Left hindlimb (tissue), 1 donor: ENCODE results near the gene GANC.
"Not testable (repeated sequence)": the region's sequence is repeated elsewhere in the genome, so short reads cannot be mapped to it uniquely, and the experiment has no call there.

Experiments
- DNase-seq: peaks from one replicate; pipeline ENCODE4 v3.0.0-alpha.2; 2018

Gene GANC

DNA sequence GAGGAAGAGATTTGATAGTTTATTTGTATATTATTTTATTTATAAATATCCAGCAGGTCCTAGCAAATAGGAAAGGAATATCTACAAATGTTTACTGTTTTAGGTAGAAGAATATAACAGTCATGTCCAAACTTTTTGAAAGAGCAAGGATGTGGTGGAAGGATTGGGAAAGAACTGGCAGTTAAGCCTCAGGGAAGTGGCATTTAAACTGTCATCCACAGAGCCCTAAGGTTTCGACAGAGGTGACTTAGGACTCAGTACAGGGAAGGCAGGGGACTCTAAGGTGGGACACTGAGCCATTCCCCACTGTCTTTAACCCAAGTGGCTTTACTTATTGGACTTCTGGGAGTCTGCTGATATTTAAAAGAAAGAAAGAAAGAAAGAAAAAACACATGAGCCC lies 12.0 kb downstream of the GANC start:
- no peak for DNase-seq

DNA sequence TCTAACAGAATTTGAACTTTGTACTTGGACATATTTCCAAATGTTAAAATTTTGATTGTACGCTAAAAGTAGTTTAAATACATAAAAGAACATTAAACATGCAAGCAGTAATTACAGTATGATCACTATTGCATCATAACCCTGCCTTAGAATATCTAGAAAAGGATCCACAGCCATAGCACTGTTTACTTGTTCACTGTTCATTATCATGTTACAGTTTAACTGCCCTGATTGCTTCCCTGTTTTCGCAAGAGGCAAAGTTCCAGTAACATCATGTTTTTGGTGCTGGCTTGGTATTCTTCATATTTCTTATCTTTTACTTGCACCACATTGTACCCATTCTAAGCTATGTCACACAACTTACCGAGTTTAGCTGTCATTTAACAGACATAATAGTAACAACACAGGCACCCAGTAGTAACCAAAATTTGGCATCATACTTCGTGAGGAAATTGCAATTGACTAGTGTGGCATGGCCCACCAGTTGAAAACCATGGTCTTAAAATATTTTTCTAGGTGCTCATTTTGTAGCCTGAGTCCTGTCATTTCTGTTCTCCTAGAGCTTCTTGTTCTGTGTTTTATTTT lies 13.5 kb downstream of the GANC start:
- DNase-seq: no peak

DNA sequence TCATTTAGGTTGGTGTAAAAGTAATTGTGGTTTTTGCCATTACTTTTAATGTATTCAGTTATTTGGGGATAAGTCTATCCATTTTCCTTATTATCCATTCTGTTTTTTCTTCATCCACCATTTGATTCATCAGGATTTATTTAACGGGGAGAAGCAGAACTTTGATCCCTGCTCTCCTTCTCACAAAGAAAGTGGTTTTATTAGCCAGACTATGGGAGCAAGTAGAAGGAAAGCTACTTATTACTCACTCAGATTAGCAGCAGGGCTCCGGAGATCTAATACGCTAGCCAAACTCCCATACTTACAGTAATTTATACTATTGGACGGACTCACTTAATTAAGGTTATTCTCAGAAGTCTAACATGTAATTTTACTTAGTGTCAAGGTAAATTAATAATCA lies 14.9 kb downstream of the GANC start:
- no peak for DNase-seq

DNA sequence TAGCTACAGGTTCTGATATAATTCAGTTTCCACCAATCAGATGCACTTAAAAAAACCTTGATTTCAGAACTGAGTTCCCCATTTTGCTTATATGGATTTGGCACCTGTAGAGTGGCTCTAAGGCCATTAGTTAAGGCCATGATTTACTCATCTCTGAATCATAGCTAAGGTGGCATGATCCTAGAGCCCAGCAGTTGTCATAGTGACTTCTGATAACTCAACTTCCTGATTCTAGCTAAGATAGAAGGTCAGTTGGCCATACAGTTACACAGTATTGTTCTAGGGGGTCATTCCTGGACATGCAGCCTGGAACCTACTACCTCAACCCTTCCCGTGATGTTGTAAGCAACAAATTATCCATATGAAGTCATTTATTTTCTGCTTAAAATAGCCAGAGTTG lies 16.2 kb downstream of the GANC start:
- no peak for DNase-seq

DNA sequence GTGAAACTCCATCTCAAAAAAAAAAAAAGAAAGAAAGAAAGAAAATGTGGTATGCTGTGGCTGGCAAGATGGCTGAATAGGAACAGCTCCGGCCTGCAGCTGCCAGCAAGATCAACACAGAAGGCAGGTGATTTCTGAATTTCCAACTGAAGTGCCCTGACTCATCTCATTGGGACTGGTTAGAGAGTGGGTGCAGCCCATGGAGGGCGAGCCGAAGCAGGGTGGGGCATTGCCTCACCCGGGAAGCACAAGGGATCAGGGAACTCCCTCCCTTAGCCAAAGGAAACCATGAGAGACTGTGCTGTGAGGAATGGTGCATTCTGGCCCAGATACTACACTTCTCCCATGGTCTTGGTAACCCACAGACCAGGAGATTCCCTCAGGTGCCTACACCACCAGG lies 28.0 kb downstream of the GANC start:
- not testable (repeated sequence) for DNase-seq

DNA sequence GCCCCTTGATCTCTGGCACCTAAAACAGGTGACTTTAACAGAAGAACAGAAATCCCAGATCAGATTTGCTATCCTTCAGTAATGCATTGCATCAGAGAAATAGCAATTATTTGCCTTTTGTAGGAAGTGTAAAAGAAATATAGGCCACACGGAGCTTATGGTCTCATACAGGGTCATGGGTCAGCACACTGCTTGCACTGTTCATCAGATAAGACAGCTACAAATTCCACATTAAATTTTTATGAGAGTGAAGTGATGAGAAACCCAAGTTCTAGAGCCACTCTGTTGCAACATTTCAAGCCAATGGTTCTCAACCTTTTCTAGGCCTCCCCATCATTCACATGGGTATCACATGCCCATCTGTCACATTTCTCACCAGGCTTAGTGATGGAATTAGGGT lies 33.7 kb downstream of the GANC start:
- DNase-seq: no peak

DNA sequence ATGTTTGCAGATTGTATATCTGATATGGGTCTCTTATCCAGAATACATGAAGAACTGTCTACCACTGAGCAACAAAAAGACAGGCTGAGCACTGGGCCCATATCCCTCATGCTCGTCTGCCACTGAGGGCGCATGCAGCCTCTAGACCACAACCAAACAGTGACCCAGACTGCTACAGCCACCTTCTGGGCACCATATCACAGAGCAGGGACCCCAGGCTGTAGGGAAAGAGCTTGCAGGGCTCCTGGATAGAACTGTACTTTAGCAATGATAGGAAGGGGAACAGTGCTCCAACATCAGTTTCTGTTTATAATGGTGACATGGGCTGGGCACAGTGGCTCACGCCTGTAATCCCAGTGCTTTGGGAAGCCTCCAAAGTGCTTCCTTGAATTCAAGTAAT lies 40.5 kb downstream of the GANC start:
- no peak for DNase-seq

DNA sequence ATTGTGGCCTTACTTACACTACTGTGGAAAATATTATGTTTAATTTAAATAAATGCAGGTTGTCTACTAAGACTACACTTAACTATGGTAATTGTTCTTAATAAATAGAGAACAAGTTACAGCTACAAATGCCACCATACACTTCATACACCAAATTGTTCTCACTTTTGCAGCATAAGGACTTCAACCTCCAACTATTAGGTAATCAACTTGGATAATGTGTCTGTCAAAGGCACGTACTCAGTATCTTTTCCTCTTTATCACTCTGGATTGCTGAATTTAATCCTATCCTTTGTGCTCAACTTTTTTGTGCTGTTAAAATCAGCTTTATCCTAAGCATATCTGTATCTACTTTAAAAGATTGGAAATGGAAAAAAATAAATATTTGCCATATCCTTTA lies 41.8 kb downstream of the GANC start:
- DNase-seq: no peak

DNA sequence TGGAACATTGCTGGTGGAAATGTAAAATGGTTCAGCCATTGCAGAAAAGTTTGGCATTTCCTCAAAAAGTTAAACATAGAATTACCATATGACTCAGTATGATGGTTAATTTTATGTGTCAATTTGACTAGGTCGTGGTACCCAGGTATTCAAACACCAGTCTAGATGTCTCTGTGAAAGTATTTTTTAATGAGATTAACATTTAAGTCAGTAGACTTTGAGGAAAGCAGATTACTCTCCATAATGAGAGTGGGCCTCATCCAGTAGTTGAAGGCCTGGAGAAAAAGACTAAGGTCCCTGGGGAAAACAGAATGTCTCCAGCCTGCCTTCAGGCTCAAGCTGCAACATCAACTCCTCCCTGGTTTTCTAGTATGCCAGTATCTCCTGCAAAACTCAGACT lies 42.5 kb downstream of the GANC start:
- DNase-seq: no peak

DNA sequence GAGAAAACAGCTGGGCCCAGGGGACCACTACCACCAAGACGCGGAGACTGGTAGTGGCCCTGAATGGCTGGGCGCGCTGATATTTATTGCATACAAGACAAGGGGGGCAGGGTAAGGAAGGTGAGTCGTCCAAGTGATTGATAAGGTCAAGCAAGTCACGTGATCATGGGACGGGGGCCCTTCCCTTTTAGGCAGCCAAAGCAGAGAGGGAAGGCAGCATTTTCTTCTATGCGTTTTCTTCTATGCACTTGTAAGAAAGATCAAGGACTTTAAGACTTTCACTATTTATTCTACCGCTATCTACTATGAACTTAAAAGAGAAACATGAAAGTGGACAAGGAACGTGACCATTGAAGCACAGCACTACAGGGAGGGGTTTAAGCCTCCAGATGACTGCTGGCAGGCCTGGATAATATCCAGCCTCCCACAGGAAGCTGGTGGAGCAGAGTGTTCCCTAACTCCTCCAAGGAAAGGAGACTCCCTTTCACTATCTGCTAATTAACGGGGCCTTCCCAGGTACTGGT lies 43.3 kb downstream of the GANC start:
- not testable (repeated sequence) for DNase-seq

DNA sequence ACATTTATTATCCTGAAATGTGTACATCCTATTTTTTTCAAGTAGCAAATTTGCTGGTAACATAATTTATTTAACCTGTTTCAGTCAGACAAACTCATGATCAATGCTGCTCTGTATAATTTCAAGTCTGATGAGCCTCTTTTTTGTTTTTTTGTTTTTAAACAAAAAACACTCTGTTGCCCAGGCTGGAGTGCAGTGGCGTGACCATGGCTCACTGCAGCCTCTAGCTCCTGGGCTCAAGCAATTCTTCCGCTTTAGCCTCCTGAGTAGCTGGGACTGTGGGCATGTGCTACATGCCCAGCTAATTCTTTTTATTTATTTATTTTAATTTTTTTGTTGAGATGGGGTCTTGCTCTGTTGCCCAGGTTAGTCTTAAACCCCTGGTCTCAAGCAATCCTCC lies 46.2 kb downstream of the GANC start:
- DNase-seq: no peak

DNA sequence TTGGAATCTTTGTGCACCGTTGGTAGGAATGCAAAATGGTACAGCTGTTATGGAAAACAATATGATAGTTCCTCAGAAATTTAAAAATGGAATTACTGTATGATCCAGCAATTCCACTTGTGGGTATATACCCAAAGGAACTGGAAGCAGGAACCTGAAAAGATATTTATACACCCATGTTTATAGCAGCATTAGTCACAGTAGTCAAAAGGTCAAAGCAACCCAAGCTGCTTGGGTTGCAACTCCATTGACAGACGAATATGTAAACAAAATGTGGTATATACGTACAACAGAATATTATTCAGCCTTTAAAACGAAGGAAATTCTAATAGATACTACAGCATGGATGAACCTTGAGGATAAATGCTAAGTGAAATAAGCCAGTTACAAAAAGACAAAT lies 51.3 kb downstream of the GANC start:
- no peak for DNase-seq

DNA sequence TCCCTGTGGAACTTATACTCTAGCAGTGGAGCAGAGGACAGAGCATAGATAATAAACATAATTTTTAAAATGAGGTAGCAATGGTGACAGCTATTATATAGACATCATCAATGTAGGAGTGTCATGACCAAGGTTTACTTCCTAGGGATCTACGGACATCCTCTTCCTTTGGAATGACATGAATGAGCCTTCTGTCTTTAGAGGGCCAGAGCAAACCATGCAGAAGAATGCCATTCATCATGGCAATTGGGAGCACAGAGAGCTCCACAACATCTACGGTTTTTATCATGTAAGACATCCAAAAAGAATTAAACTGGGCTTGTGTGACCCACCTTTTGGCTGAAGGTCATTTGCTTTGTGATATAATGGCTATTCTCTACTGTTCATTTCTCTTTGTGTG lies 56.2 kb downstream of the GANC start:
- DNase-seq: no peak

DNA sequence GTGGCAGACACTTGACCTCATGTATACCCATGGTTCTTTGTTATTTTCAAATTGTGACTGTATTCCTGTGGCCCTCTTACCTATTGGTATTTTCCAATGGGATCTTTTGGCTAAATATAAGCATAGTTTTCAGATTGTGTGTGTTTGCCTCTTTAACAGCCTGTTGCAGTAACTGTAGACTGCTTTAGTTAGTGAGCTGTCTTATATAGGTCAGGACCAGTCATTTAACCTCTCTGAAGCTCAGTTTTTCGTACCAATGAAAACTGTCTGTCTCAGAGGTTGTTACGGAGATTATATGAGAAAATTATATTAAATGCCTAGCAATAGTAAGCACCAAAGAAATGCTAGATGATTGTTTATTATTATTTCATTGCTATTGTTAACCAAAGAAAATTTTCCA lies 57.0 kb downstream of the GANC start:
- DNase-seq: no peak

DNA sequence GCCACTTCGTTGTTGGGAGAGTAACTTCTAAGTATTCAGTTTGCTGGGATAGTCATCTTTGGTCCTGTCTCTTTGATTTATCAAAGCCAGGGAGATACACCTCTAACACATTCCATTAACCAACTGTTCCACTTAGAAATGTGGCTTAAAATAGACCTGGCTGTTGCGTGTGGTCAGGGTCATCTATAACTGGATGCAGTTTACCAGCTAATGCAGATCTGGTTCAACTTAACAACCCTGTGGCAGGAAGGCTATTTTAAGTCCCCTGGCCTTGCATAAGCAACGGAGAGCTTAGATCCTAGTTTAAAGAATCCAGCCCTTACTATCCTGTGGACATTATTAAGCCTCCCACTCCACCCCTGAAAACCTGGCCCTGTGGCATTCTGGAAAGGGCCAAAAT lies 58.2 kb downstream of the GANC start:
- DNase-seq: no peak

DNA sequence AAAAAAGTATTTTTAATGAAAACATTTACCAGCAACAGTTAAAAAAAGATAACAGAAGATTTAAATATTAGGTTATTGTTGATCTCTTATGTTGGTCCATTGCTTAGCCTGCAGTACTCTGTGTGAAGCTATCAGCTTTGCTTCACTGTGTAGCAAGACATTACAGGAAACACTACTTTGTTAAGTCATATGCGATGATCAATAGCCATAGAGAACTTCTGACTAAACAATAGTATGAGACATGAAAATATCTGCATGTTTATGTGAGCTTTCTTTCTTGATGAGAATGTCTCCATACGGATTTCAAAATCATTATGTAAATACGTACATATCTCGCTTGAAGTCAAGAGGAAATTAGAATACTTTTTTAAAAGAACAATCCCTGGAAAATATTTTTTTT lies 59.3 kb downstream of the GANC start:
- DNase-seq: no peak

DNA sequence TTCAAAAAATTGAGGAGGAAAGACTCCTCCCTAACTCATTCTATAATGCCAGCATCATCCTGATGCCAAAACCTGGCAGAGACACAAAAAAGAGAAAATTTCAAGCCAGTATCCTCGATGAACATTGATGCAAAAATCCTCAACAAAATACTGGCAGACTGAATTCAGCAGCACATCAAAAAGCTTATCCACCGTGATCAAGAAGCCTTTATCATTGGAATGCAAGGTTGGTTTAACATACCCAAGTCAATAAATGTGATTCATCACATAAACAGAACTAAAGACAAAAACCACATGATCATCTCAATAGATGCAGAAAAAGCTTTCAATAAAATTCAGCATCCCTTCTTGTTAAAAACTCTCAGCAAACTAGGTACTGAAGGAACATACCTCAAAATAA lies 62.1 kb downstream of the GANC start:
- no peak for DNase-seq

DNA sequence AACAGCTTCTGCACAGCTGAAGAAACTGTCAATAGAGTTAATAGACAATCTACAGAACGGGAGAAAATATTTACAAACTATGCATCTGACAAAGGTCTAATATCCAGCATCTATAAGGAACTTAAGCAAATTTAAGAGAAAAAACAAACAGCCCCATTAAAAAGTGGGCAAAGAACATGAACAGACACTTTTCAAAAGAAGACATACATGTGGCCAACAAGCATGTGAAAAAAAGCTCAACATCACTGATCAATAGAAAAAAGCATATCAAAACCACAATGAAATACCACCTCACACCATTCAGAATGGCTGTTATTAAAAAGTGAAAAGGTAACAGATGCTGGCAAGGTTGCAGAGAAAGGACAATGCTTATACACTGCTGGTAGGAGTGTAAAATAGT lies 63.6 kb downstream of the GANC start:
- not testable (repeated sequence) for DNase-seq

DNA sequence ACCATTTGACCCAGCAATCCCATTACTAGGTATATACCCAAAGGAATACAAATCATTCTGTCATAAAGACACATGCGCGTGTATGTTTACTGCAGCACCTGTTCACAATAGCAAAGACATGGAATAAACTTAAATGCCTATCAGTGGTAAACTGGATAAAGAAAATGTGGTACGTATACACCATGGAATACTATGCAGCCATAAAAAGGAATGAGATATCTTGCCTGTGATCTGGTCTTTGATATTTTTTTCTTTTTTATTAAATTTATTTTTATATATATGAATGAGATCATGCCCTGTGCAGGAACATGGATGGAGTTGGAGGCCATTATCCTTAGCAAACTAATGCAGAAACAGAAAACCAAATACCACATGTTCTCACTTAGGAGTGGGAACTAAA lies 64.1 kb downstream of the GANC start:
- not testable (repeated sequence) for DNase-seq

DNA sequence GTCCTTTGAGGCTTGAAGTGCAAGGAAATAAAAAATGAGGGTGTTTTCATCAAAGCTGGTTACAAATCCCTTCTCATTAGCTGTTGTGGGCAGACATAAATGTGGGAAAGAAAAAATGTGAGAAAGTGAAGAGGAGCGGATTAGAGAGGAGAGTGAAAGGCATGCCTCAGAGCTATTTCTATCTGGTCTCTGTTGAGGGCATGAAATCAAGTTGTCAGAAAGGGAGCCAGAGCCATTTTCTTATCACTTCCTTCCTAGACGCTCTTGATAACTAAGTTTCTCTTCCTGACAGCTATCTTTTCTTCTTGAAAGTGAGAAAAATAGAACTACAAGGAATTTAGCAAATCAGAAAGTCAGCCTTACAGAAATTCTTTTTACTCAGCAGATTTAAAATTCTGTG lies 65.5 kb downstream of the GANC start:
- no peak for DNase-seq

DNA sequence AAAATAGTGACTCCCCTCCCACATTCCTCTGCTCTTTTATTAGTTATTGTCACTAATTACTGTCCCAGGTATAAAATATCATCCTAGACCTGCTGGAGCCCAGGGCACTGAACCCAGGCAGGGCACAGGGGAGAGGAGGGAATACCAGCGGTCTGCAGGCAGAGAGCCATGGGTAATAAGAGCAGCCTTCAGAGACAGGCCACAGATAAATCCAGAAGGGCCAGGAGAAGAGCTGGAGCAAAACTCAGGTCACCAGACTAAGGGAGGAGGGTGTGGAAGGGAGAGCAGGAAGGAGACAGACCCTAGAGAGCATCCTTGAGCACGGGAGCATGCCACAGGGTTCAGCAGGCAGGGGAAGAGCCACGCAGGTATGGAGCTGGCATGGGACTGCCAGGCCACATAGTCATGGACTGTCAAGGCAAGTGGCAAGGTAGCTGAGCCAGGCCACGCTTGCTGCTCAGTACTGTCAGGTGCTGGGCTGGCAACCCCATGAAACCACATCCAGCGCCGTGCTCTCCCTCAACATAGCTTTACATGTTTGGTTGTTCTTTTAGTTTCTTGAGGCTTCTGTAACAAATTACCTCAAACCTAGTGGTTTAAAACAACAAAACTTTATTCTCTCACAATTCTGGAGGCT lies 70.7 kb downstream of the GANC start:
- DNase-seq: no peak

DNA sequence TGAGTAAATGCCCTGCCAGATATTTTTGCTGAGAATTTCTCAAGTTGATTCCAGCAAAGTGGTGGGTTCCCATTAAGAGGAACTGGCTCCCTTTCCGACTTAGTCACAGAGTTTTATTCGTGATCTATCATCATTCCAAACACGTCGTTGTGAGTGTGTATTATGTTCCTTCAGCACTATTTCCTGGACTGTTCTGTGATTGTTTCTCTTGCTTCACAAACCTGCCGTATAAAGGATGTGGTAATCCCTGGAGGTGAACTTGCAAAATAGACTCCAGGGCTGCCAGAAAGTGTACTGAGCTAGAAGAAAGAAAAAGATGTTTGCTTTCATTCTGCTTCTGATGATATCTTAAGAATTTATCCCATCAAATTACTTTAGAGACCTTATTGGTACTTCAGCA lies 71.8 kb downstream of the GANC start:
- no peak for DNase-seq

DNA sequence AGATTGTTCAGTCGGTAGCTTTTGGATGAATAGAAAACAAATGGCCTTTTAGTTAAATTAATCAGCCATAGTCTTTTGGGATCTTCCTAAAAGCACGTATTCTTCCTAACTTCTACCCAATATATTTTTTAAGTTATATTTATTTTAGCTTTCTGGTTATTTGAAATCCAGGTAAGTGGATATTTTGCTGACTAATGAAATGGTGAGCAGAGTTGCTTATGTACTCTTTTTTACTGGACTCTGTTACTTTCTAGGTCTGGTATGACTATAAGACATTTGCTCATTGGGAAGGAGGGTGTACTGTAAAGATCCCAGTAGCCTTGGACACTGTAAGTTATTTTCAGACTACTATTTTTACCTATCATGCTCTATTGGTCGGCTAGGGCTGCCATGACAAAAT lies 72.5 kb downstream of the GANC start:
- DNase-seq: no peak

DNA sequence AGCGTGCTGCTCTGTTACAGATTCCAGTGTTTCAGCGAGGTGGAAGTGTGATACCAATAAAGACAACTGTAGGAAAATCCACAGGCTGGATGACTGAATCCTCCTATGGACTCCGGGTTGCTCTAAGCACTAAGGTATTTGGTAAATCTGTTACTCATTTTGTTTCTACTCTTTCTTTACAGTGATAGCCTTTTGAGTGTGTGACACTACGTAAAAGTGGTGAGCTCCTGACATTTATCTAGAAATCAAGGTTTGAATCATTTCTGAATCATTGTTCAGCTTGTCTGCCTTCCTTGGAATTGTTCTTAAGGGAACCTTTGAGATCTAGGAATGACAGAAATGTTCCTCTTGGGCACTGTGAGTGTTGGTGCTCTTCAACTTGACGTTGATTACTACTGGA lies 75.1 kb downstream of the GANC start:
- DNase-seq: no peak

DNA sequence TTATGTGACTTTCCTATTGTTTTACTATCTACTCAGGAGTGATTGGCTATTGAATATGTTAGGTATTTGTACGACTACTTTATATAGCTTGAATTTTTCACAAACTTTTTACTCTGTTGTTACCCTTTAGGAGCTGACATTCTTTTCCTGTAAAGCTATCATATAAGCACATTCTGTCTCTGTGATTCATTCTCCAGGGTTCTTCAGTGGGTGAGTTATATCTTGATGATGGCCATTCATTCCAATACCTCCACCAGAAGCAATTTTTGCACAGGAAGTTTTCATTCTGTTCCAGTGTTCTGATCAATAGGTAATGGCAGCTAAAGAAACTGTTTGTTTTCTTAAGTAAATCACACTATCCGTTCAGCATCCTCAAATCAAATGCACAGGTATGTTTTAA lies 76.2 kb downstream of the GANC start:
- no peak for DNase-seq
